ENCODE data around the gene GPBP1. TPM values are rescaled to one million over a fixed set of nuclear protein-coding genes. Genes with fewer than 3 reads are reported as not detected.
A peak's percentile ranks its signal among the peaks of the same experiment; 100 is the strongest.

The GPBP1 gene
- total RNA-seq, 1 experiment from 2014 or later = 69.5 TPM

DNA sequence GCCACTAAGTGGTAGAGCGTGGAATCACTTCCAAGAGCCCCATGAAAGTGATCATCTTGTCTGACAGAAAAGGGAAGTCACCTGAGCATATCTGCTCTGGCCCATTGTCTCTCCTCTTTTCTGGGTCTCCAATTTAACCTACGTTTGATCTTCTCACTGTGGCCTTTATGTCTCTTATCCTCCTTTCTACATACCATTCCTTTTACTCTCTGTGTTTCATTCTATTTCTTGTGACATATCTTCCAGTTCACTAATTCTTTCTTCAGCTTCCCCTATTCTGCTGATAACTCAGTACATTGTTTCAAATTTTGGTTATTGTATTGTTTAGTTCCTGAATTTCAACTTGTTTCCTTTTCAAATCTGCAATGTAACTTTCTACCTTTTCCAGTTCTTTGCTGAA is 132.5 kb downstream of the GPBP1 start:
- Histone ChIP-seq H3K27ac (ENCODE audit: low read depth, low read length) (no peak overlapping the region), H3K4me3 (replicated peaks in 1 of 2; ENCODE audit: low read depth in 1 of 2, low read length in 2 of 2) (no peak overlapping the region), H3K4me2 (ENCODE audit: low read length) (no peak overlapping the region), H4K20me1 (ENCODE audit: insufficient read depth) (no peaks in the 10 kb centered on the region), H3K27me3 (ENCODE audit: insufficient read depth, low read length) (no peaks in the 10 kb centered on the region), H3K9me3 (ENCODE audit: control insufficient read depth in 1 of 2, insufficient read depth in 1 of 2, low read depth in 1 of 2, low read length in 2 of 2) (no peaks in the 10 kb centered on the region), H3K36me3 (ENCODE audit: control insufficient read depth in 1 of 2, insufficient read depth in 2 of 2, low read length in 2 of 2) (no peaks in the 10 kb centered on the region), H3K4me1 (ENCODE audit: control insufficient read depth in 1 of 2, insufficient read depth in 2 of 2, low read length in 2 of 2) (peaks cover 16 to 28% of the 10 kb centered on the region in 2 experiments), H3K9me2 (ENCODE audit: insufficient read depth) (no peaks in the 10 kb centered on the region), H3K79me2 (ENCODE audit: insufficient read depth, low read length) (no peaks in the 10 kb centered on the region), H3K9ac (ENCODE audit: low read length) (no peak overlapping the region), H2AFZ (ENCODE audit: low read depth, low read length, poor library complexity, severe bottlenecking) (peak overlapping the region; percentile 29)
- TF ChIP-seq, protein P1, sequence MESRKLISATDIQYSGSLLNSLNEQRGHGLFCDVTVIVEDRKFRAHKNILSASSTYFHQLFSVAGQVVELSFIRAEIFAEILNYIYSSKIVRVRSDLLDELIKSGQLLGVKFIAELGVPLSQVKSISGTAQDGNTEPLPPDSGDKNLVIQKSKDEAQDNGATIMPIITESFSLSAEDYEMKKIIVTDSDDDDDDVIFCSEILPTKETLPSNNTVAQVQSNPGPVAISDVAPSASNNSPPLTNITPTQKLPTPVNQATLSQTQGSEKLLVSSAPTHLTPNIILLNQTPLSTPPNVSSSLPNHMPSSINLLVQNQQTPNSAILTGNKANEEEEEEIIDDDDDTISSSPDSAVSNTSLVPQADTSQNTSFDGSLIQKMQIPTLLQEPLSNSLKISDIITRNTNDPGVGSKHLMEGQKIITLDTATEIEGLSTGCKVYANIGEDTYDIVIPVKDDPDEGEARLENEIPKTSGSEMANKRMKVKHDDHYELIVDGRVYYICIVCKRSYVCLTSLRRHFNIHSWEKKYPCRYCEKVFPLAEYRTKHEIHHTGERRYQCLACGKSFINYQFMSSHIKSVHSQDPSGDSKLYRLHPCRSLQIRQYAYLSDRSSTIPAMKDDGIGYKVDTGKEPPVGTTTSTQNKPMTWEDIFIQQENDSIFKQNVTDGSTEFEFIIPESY (IDR thresholded peaks at IDR 0.05; ENCODE audit: extremely low read depth, insufficient replicate concordance, low read length) = no peak
- TF ChIP-seq POLR2AphosphoS5 (IDR thresholded peaks at IDR 0.05; ENCODE audit: low read depth, low read length) (no peak), POLR2A (IDR thresholded peaks at IDR 0.05; ENCODE audit: borderline replicate concordance, extremely low read depth, insufficient read depth, insufficient read length) (no peak), SRF (IDR thresholded peaks at IDR 0.05; ENCODE audit: low read depth) (no peak), SP1 (IDR thresholded peaks at IDR 0.05; ENCODE audit: low read depth) (no peak), YY1 (IDR thresholded peaks at IDR 0.05; ENCODE audit: extremely low read depth, insufficient replicate concordance, low read depth, low read length) (no peak), MAX (IDR thresholded peaks at IDR 0.05) (no peak), FOSL1 (IDR thresholded peaks at IDR 0.05; ENCODE audit: low read depth) (no peak)
- TF ChIP-seq, protein P2, sequence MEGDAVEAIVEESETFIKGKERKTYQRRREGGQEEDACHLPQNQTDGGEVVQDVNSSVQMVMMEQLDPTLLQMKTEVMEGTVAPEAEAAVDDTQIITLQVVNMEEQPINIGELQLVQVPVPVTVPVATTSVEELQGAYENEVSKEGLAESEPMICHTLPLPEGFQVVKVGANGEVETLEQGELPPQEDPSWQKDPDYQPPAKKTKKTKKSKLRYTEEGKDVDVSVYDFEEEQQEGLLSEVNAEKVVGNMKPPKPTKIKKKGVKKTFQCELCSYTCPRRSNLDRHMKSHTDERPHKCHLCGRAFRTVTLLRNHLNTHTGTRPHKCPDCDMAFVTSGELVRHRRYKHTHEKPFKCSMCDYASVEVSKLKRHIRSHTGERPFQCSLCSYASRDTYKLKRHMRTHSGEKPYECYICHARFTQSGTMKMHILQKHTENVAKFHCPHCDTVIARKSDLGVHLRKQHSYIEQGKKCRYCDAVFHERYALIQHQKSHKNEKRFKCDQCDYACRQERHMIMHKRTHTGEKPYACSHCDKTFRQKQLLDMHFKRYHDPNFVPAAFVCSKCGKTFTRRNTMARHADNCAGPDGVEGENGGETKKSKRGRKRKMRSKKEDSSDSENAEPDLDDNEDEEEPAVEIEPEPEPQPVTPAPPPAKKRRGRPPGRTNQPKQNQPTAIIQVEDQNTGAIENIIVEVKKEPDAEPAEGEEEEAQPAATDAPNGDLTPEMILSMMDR (IDR thresholded peaks at IDR 0.05 in 2 of 3, conservative IDR thresholded peaks at IDR 0.05 in 1 of 3; ENCODE audit: borderline replicate concordance in 1 of 3, insufficient read depth in 1 of 3, low read depth in 2 of 3, low read length in 2 of 3) = no peak
- POLR2A ChIA-PET = no interaction called here
- DNase-seq (ENCODE audit: low read depth, low spot score) (no peak), ATAC-seq (no peak)
- CTCF ChIA-PET = no interaction called here
- RAD21 ChIA-PET (ENCODE audit: low non-redundant PET in 1 of 2, low total read pairs in 2 of 2, uncharacterized antibody in 2 of 2, unreplicated experiment in 2 of 2) = no interaction called here
- no TSS peak for BruUV-seq (replicated peaks)
- intact Hi-C loops (cut with micrococcal nuclease) = no loop called here
